Esophagus squamous epithelium (tissue), 4 donors: ENCODE data around the gene UBE2I.

Source experiments
- CTCF ChIP-seq, 6 experiments: fragments of 450-650 bp in 4 of 6; fragments of 200-600 bp in 2 of 6; sonication (generic) in 2 of 6; IDR thresholded peaks; one replicate each; pipeline ENCODE4 v1.5.1; 2016 to 2019; ENCODE audit warnings: antibody characterized with exemption in 6 of 6, mild to moderate bottlenecking in 4 of 6, moderate library complexity in 4 of 6
- POLR2A ChIP-seq, 4 donors: fragments of 450-650 bp; IDR thresholded peaks; one replicate each; pipeline ENCODE4 v1.6.1; 2017; ENCODE audit warnings: antibody characterized with exemption in 4 of 4, mild to moderate bottlenecking in 4 of 4, moderate library complexity in 3 of 4

GRCh38 chr16:1363501-1364041 is 54.1 kb downstream of the UBE2I start:
- TF ChIP-seq CTCF (IDR thresholded peaks at IDR 0.05) (peak; percentile 66 to 86 (median 71)), POLR2A (IDR thresholded peaks at IDR 0.05) (no peak)
